NOMO-1 (cell line): ENCODE data around the gene CHD1L.
"Not testable (repeated sequence)": the region's sequence is repeated elsewhere in the genome, so short reads cannot be mapped to it uniquely, and the experiment has no call there.

ENCODE experiments used
- DNase-seq, 2 experiments: peaks; one replicate each; lab custom pipeline; 2025; ENCODE audit not compliant: unreplicated experiment in 2 of 2; lab: John Stamatoyannopoulos, UW

The CHD1L gene

GRCh38 chr1:147242449-147243227 lies at the start of gene CHD1L:
Gene CHD1L (plus strand): TSS chr1:147242684. CDS start chr1:147242704, 20 bp downstream.
- peak; percentile 91 to 92 for DNase-seq

GRCh38 chr1:147197324-147197723 lies 45.2 kb upstream of the CHD1L start:
- not testable (repeated sequence) for DNase-seq

- no peak for DNase-seq
These were observed 41.2 kb upstream of the CHD1L start for GRCh38 chr1:147201276-147201675.

GRCh38 chr1:147201786-147202185 lies 40.7 kb upstream of the CHD1L start:
- no peak for DNase-seq

GRCh38 chr1:147202576-147202975 lies 39.9 kb upstream of the CHD1L start:
- DNase-seq: no peak

GRCh38 chr1:147204080-147204479 lies 38.4 kb upstream of the CHD1L start:
- DNase-seq: peak in 1 of 2 experiments; percentile 74

GRCh38 chr1:147207192-147207591 lies 35.3 kb upstream of the CHD1L start:
- no peak for DNase-seq

- DNase-seq: no peak
These were observed 33.9 kb upstream of the CHD1L start for GRCh38 chr1:147208619-147209018.

- no peak for DNase-seq
These were observed 32.4 kb upstream of the CHD1L start for GRCh38 chr1:147209825-147210821.

GRCh38 chr1:147210987-147211386 lies 31.5 kb upstream of the CHD1L start:
- no peak for DNase-seq

- no peak for DNase-seq
These were observed 30.9 kb upstream of the CHD1L start for GRCh38 chr1:147211577-147211976.

- no peak for DNase-seq
These were observed 29.2 kb upstream of the CHD1L start for GRCh38 chr1:147213271-147213670.

GRCh38 chr1:147214325-147214724 lies 28.2 kb upstream of the CHD1L start:
- DNase-seq: no peak

- no peak for DNase-seq
These were observed 27.5 kb upstream of the CHD1L start for GRCh38 chr1:147214842-147215539.

GRCh38 chr1:147215540-147215916 lies 27.0 kb upstream of the CHD1L start:
- no peak for DNase-seq

- no peak for DNase-seq
These were observed 26.4 kb upstream of the CHD1L start for GRCh38 chr1:147216124-147216523.

GRCh38 chr1:147217141-147217540 lies 25.3 kb upstream of the CHD1L start:
- no peak for DNase-seq

GRCh38 chr1:147218606-147219005 lies 23.9 kb upstream of the CHD1L start:
- no peak for DNase-seq

- no peak for DNase-seq
These were observed 18.5 kb upstream of the CHD1L start for GRCh38 chr1:147223740-147224615.

GRCh38 chr1:147225193-147225730 lies 17.2 kb upstream of the CHD1L start, which contains the start of gene FMO5:
Gene FMO5 (minus strand): TSS chr1:147225339. CDS start chr1:147225029, 310 bp downstream.
- peak; percentile 55 to 80 for DNase-seq
